ENCODE data around the gene TMEM123. TPM values are rescaled to one million over a fixed set of nuclear protein-coding genes. Genes with fewer than 3 reads are reported as not detected.

The TMEM123 gene
- polyA plus RNA-seq, 1 experiment = 200 TPM

GRCh38 chr11:102426570-102426969 lies 26.0 kb downstream of the TMEM123 start:
- no peaks in the 10 kb centered on the region for H3K27me3 ChIP-seq (ENCODE audit: control insufficient read depth, insufficient read depth, low read length)
- CTCF ChIA-PET = interaction anchor here (0.6 kb wide), 1 partner anchor 218 kb away, joined by 3 read pairs; no protein-coding TSS in a partner anchor
- no peak for TF ChIP-seq CTCF (IDR thresholded peaks at IDR 0.05; ENCODE audit: insufficient read depth, low read depth, low read length)
- POLR2A ChIA-PET = no interaction called here
- no peak for DNase-seq (ENCODE audit: low read depth)
- H3K36me3 ChIP-seq (ENCODE audit: control insufficient read depth, insufficient read depth, low read length) = no peaks in the 10 kb centered on the region
- no peak overlapping the region for H3K4me3 ChIP-seq (ENCODE audit: low read depth, low read length)

DNA sequence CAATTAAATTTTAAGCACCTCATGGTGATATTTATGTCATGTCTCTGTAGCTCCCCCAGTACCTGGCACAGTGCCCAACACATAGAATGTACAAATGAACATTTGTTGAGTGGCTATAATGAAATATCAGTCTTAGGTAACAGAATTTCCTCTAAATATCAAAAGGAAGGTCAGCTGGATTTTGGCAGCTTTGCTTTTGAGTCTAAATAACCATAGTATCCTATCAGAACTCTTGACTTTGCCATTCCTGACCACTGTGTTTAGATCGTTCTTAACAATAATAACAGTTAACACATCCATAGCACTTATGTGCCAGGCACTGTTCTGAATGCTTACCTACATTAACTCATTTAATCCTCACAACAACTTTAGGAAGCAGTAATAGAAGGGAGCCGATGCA lies 26.6 kb downstream of the TMEM123 start:
- CTCF ChIA-PET = interaction anchor here (0.6 kb wide), 1 partner anchor 20 kb away, joined by 3 read pairs; no protein-coding TSS in a partner anchor
- H3K36me3 ChIP-seq (ENCODE audit: control insufficient read depth, insufficient read depth, low read length) = no peaks in the 10 kb centered on the region
- TF ChIP-seq CTCF (IDR thresholded peaks at IDR 0.05; ENCODE audit: insufficient read depth, low read depth, low read length) = no peak
- POLR2A ChIA-PET = no interaction called here
- H3K27me3 ChIP-seq (ENCODE audit: control insufficient read depth, insufficient read depth, low read length) = no peaks in the 10 kb centered on the region
- no peak overlapping the region for H3K4me3 ChIP-seq (ENCODE audit: low read depth, low read length)
- no peak for DNase-seq (ENCODE audit: low read depth)

GRCh38 chr11:102423936-102424335 lies 28.6 kb downstream of the TMEM123 start:
- Histone ChIP-seq H3K4me3 (ENCODE audit: low read depth, low read length) (no peak overlapping the region), H3K27me3 (ENCODE audit: control insufficient read depth, insufficient read depth, low read length) (no peaks in the 10 kb centered on the region), H3K36me3 (ENCODE audit: control insufficient read depth, insufficient read depth, low read length) (no peaks in the 10 kb centered on the region)
- DNase-seq (ENCODE audit: low read depth) = no peak
- POLR2A ChIA-PET = no interaction called here
- CTCF ChIA-PET = no interaction called here
- TF ChIP-seq CTCF (IDR thresholded peaks at IDR 0.05; ENCODE audit: insufficient read depth, low read depth, low read length) = no peak

- ChIA-PET CTCF (interaction anchor here (0.8 kb wide), 1 partner anchor 33 kb away, joined by 3 read pairs; no protein-coding TSS in a partner anchor), POLR2A (no interaction called here)
- no peak for TF ChIP-seq CTCF (IDR thresholded peaks at IDR 0.05; ENCODE audit: insufficient read depth, low read depth, low read length)
- DNase-seq (ENCODE audit: low read depth) = no peak
- H3K27me3 ChIP-seq (ENCODE audit: control insufficient read depth, insufficient read depth, low read length) = no peaks in the 10 kb centered on the region
- H3K36me3 ChIP-seq (ENCODE audit: control insufficient read depth, insufficient read depth, low read length) = no peaks in the 10 kb centered on the region
- H3K4me3 ChIP-seq (ENCODE audit: low read depth, low read length) = no peak overlapping the region
Observed at GRCh38 chr11:102422817-102423712, 29.5 kb downstream of the TMEM123 start.

GRCh38 chr11:102421261-102421660 lies 31.3 kb downstream of the TMEM123 start:
- POLR2A ChIA-PET = no interaction called here
- TF ChIP-seq CTCF (IDR thresholded peaks at IDR 0.05; ENCODE audit: insufficient read depth, low read depth, low read length) = no peak
- CTCF ChIA-PET = interaction anchor here (1.0 to 1.5 kb wide), 2 partner anchors 31 to 141 kb away, joined by 3 to 4 read pairs; no protein-coding TSS in a partner anchor
- no peaks in the 10 kb centered on the region for H3K36me3 ChIP-seq (ENCODE audit: control insufficient read depth, insufficient read depth, low read length)
- H3K27me3 ChIP-seq (ENCODE audit: control insufficient read depth, insufficient read depth, low read length) = no peaks in the 10 kb centered on the region
- no peak overlapping the region for H3K4me3 ChIP-seq (ENCODE audit: low read depth, low read length)
- no peak for DNase-seq (ENCODE audit: low read depth)

Measured in BJ (cell line).